Stimulated activated naive B cell treated with anti-CD40 and anti-IgM and Interleukin-4, amounts not matched to agents 10 μg/mL and 1 μg/mL and 100 μg/mL, for 72 hours (primary cell): ENCODE results near the gene RACGAP1.
A peak's percentile ranks its signal among the peaks of the same experiment; 100 is the strongest.
"Not testable (repeated sequence)": the region's sequence is repeated elsewhere in the genome, so short reads cannot be mapped to it uniquely, and the experiment has no call there.

Experiments
- ATAC-seq, 2 donors: fragments of 150-1000 bp; cut with Tn5 transposase; replicated peaks; 2 replicates each; pipeline ENCODE4 v1.10.0; 2021; ENCODE audit warnings: moderate library complexity in 1 of 2
- DNase-seq: peaks from one replicate; pipeline ENCODE4 v3.0.0; 2021
- H3K27ac Mint-ChIP-seq: one replicate; pipeline ENCODE4 v1.8.0; 2022; ENCODE audit warnings: mild to moderate bottlenecking, mixed read lengths
- H3K27me3 Mint-ChIP-seq, 2 donors: one replicate each; pipeline ENCODE4 v1.8.0; 2022; ENCODE audit warnings: mixed read lengths in 2 of 2
- H3K36me3 Mint-ChIP-seq, 2 donors: one replicate each; pipeline ENCODE4 v1.8.0; 2022; ENCODE audit warnings: mixed read lengths in 2 of 2, mild to moderate bottlenecking in 1 of 2
- H3K4me1 Mint-ChIP-seq, 2 donors: one replicate each; pipeline ENCODE4 v1.8.0; 2022; ENCODE audit warnings: mixed read lengths in 2 of 2, mild to moderate bottlenecking in 1 of 2
- H3K4me3 Mint-ChIP-seq, 2 donors: one replicate each; pipeline ENCODE4 v1.8.0; 2022; ENCODE audit warnings: mild to moderate bottlenecking in 2 of 2, mixed read lengths in 2 of 2, moderate library complexity in 1 of 2
- H3K9me3 Mint-ChIP-seq, 2 donors: one replicate each; pipeline ENCODE4 v1.8.0; 2022; ENCODE audit warnings: mixed read lengths in 2 of 2, mild to moderate bottlenecking in 1 of 2

The RACGAP1 gene

DNA sequence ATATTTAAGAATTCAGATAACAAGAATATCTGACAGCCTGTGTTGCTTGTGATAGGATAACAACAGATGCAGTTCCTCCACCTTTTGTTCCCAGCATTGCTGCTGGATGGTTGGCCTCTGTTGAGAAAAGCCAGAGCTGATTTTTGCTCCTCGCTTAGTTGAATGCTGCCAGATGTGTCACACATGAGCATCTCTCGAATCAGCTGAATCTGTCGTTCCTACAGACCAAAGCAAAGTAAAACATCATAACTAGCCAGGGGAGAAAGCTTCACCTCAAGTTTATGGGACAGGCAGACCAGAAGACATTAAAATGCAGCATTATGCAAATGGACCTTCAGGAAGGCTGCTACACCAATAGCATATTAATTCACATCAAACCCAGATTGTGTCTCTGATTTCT lies 20.1 kb downstream of the RACGAP1 start:
- Mint-ChIP-seq H3K4me1 (peaks cover 2 to 6% of the 10 kb centered on the region in 2 donors), H3K9me3 (no peaks in the 10 kb centered on the region), H3K27me3 (no peaks in the 10 kb centered on the region), H3K4me3 (no peak overlapping the region), H3K36me3 (peaks cover 12 to 13% of the 10 kb centered on the region in 2 donors), H3K27ac (no peak overlapping the region)
- no peak for ATAC-seq
- no peak for DNase-seq

DNA sequence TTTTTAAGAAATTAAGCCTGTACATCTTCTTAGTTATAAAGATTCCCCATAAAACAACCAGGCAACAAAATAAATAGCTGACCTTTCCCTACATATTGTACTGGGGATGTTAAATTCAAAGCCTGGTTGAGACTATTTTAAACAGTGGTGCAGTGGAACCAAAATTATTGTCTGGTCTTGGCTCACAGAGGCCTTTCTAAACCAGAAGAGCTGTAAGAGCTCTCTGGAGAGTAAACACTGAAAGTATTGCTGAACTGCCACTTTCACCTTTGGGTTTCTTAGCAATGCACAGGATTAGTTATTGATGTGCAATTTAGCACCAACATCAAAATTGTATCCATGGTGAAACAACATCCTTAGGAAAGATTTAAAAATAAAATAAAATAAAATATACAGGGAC lies 20.6 kb downstream of the RACGAP1 start:
- peaks cover 2 to 6% of the 10 kb centered on the region in 2 donors for H3K4me1 Mint-ChIP-seq

DNA sequence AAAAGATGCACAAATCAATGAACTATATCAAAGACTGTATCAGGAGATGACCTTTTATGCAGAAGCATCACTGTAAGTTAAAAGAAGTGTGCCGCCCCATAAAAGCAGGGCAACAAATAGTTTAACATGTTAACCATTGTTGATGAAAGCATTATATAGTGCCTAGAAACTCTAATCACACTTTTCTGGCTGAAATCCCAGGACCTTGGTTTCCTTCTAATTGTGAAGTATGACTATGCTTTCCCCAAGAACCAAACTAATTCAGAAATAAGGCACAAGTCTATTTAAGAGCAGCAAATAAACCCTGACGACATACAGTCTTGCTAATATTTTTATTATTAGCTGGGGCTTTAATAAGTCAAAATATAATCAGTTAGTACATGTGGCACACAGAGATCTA lies 21.7 kb downstream of the RACGAP1 start:
- no peak for DNase-seq
- H3K27ac Mint-ChIP-seq = no peak overlapping the region
- H3K9me3 Mint-ChIP-seq = no peaks in the 10 kb centered on the region
- peaks cover 2 to 6% of the 10 kb centered on the region in 2 donors for H3K4me1 Mint-ChIP-seq
- H3K4me3 Mint-ChIP-seq = no peak overlapping the region
- no peak for ATAC-seq
- H3K36me3 Mint-ChIP-seq = peaks cover 10% of the 10 kb centered on the region in 2 donors
- H3K27me3 Mint-ChIP-seq = no peaks in the 10 kb centered on the region

More for the DNA sequence above, 20.6 kb downstream of the RACGAP1 start:
- DNase-seq (no peak), ATAC-seq (no peak)
- peaks cover 11 to 12% of the 10 kb centered on the region in 2 donors for H3K36me3 Mint-ChIP-seq
- no peak overlapping the region for H3K27ac Mint-ChIP-seq
- no peak overlapping the region for H3K4me3 Mint-ChIP-seq
- H3K27me3 Mint-ChIP-seq = no peaks in the 10 kb centered on the region
- no peaks in the 10 kb centered on the region for H3K9me3 Mint-ChIP-seq

DNA sequence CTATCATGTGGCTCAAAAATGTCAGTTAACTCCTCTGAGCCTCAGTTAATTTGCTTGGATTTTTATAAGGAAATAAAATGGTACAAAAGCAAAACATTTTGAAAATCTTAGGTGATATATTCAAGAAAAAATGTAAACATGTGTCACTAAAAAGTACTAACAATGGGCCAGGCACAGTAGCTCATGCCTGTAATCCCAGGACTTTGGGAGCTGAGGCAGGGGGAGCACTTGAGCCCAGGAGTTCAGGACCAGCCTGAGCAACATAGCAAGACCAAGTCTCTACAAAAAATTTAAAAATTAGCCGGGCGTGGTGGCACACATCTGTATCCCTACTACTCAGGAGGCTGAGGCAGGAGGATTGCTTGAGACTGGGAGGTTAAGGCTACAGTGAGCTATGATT lies 26.8 kb downstream of the RACGAP1 start:
- no peak overlapping the region for H3K4me3 Mint-ChIP-seq
- H3K36me3 Mint-ChIP-seq = peaks cover 32 to 33% of the 10 kb centered on the region in 2 donors
- no peak overlapping the region for H3K27ac Mint-ChIP-seq
- no peaks in the 10 kb centered on the region for H3K9me3 Mint-ChIP-seq
- H3K4me1 Mint-ChIP-seq = no peaks in the 10 kb centered on the region
- no peak for ATAC-seq
- no peaks in the 10 kb centered on the region for H3K27me3 Mint-ChIP-seq
- no peak for DNase-seq

DNA sequence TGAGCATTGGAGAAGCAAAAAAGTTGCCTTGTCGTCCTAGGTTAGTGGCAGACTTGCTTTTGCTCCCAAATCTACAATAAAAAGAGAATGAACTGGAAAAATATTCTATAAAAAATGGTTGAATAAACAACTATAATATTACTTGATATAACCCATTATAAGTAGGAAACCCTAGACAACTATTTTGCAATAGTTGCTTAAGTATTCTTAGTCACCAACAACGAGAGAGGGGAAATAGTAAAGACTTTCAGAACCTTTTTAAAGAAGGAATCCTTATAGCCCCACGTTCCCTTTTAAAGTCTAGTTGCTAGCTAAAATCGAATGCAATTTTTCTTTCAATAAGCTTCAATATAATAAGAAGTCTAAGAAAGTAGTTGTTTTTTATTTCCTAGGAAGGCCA lies 35.0 kb downstream of the RACGAP1 start:
- no peak for DNase-seq
- no peak for ATAC-seq
- H3K36me3 Mint-ChIP-seq = peaks cover 34 to 48% of the 10 kb centered on the region in 2 donors
- H3K9me3 Mint-ChIP-seq = peaks cover 2 to 4% of the 10 kb centered on the region in 2 donors
- no peak overlapping the region for H3K4me3 Mint-ChIP-seq
- H3K4me1 Mint-ChIP-seq = peaks cover 2 to 12% of the 10 kb centered on the region in 2 donors
- no peaks in the 10 kb centered on the region for H3K27me3 Mint-ChIP-seq
- no peak overlapping the region for H3K27ac Mint-ChIP-seq

DNA sequence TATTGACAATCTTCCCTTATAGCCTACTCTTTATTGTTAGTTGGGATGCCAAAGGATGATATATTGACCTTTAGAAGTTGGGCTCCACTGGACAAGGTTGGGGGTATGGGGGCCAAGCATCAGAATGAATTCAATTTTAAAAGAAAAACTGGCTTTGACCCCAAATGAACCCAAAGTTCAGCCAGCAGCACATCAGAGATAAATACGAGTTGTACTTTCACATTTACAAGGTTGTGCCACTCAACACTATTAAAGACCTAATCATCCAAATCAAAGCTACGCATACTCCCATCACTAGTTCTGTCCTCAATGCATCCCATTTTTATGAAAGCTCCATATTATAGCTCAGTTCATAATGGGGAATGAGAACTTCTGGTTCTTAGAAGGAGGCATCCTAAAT lies 35.9 kb downstream of the RACGAP1 start:
- H3K27ac Mint-ChIP-seq = not testable (repeated sequence)
- Mint-ChIP-seq H3K4me1 (peaks cover 3 to 15% of the 10 kb centered on the region in 2 donors), H3K36me3 (peaks cover 27 to 41% of the 10 kb centered on the region in 2 donors)

DNA sequence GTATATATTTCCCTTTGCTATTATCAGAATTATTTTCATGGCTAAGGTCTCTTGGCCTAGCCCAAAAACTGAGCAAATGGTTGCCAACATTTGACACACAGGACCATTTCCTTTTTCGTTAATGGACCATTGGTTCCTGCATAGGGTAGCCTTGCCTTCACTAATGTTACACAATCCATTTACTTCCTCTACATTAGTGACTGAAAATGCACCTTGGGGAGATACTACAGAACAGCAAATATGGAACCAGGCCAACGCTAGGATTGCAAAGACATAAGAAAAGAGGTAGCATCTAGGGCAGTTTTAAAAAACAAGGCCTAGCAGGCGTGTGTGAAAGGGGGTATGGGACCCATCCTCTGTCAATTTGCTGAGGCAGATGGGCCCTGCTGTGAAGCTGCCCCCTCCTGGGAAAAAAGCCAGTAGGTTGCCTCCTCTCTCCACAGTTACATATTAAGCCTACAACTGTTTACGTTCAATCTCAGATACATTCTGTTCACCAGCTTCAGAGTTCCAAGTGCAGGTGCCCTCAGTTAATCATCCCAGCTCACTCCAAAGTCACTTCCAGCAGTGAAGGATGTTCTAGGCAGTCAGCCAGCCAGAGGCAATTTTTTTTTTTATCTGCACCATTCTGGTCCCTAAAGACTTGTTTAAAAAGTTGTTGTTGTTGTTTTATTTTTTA lies 37.5 kb downstream of the RACGAP1 start:
- DNase-seq = no peak
- no peak overlapping the region for H3K27ac Mint-ChIP-seq
- no peaks in the 10 kb centered on the region for H3K27me3 Mint-ChIP-seq
- no peak overlapping the region for H3K4me3 Mint-ChIP-seq
- peaks cover 3 to 15% of the 10 kb centered on the region in 2 donors for H3K4me1 Mint-ChIP-seq
- no peak for ATAC-seq
- H3K9me3 Mint-ChIP-seq = peaks cover 2 to 4% of the 10 kb centered on the region in 2 donors
- H3K36me3 Mint-ChIP-seq = peaks cover 17 to 31% of the 10 kb centered on the region in 2 donors

More for the DNA sequence above, 35.9 kb downstream of the RACGAP1 start:
- H3K4me3 Mint-ChIP-seq, ATAC-seq, H3K27me3 Mint-ChIP-seq, DNase-seq, H3K9me3 Mint-ChIP-seq: not testable (repeated sequence)

DNA sequence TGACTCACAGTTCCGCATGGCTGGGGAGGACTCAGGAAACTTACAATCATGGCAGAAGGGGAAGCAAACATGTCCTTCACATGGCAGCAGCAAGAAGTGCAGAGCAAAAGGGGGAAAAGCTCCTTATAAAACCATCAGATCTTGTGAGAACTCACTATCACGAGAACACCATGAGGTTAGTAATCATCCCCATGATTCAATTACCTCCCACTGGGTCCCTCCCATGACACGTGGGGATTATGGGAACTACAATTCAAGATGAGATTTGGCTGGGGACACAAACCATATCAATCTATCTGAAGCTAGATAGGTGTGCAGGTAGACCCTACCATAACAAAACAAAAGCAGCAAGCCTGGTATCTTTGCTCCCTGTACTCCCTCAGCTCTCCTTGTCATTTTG lies 38.8 kb downstream of the RACGAP1 start:
- ATAC-seq, H3K9me3 Mint-ChIP-seq, H3K27me3 Mint-ChIP-seq, H3K4me3 Mint-ChIP-seq, H3K27ac Mint-ChIP-seq, DNase-seq: not testable (repeated sequence)
- Mint-ChIP-seq H3K4me1 (peaks cover 3 to 15% of the 10 kb centered on the region in 2 donors), H3K36me3 (peaks cover 17 to 22% of the 10 kb centered on the region in 2 donors)

DNA sequence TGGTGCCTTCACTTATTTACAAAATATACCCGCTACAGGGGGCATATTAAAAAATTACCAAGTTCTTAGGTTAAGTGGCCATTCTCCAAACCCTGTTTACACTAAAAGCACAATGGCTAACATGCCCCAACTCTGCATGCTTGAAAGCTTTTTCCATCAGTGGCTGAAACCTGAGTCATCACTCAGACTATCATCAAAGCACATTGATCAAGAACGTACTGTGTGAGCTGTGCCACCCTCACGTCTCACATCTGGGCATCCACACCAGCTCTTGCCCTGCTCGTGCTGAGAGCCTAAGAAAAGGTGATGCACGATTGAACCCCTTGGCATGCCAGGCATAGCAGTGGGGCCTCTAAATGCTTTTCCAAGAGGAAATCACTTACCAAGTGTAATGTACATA lies 39.3 kb downstream of the RACGAP1 start:
- Mint-ChIP-seq H3K27me3 (no peaks in the 10 kb centered on the region), H3K27ac (no peak overlapping the region), H3K9me3 (peaks cover 2 to 4% of the 10 kb centered on the region in 2 donors), H3K4me1 (peaks cover 3 to 15% of the 10 kb centered on the region in 2 donors), H3K4me3 (no peak overlapping the region), H3K36me3 (peaks cover 17 to 22% of the 10 kb centered on the region in 2 donors)
- DNase-seq (no peak), ATAC-seq (peak; percentile 65 to 68)

DNA sequence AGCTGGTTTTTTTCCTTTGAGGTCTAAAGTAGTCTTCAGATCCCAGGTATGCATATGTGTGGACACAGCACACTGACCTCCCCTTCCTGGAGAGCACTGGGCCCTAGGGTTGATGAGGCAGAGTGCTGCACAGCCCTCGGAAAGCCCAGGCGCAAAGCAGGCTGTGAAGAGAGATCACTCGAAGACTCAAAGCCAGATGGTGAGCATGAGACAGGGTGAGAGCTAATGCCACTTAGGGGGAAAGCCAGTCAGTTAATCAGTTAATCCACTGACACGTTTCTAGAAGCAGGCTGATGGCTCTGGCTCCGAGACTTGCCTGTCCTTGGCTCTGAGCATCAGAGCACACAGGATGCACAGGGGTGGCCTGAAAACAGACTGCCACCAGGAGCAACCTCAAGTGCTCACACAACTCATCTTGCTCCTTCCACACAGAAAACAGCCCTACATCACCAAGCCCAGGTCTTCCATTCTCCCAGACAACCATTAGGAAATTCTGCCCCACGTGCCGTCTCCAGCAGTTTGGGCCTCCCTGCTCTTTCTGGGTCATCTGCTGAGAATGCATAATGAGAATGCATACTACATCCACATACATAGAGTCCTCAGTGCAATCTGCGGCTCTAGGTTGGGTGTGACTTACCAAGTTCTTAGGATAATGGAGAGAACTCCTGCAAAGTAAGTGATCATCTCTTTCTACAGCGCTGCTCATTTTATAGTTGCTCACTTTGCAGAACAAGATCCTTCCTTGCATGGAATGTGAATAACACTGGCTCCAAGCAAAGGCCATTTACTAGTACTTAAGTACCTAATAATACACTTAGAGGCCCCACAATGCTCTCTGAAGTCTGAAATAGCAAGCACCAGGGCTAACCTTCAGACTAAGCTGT lies 40.6 kb downstream of the RACGAP1 start:
- Mint-ChIP-seq H3K4me1 (peaks cover 3 to 15% of the 10 kb centered on the region in 2 donors), H3K36me3 (peaks cover 13 to 19% of the 10 kb centered on the region in 2 donors), H3K27ac (no peak overlapping the region), H3K27me3 (no peaks in the 10 kb centered on the region), H3K4me3 (no peak overlapping the region), H3K9me3 (peaks cover 2 to 4% of the 10 kb centered on the region in 2 donors)
- no peak for DNase-seq
- ATAC-seq = no peak

DNA sequence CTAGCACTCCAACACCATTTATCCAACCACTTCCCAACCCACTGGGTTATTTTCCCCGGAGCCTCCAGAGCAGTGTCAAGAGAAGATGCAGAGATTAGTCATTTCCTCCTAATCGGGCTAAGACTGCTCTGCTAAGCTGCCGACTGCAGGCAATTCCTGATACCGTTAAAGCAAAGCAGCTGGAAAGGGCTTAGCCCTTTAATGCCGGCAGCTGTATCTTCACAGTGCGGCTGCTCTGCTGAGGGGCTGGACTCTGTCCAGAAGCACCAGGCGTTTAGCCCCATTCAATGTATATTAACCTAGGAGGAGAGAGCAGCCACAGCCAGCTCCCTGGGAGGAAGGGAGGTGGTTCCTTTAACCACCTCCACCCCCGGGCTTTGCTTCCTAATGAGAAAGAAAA lies 41.4 kb downstream of the RACGAP1 start:
- peaks cover 8 to 14% of the 10 kb centered on the region in 2 donors for H3K36me3 Mint-ChIP-seq
- DNase-seq (no peak), ATAC-seq (no peak)
- peaks cover 2 to 4% of the 10 kb centered on the region in 2 donors for H3K9me3 Mint-ChIP-seq
- no peak overlapping the region for H3K27ac Mint-ChIP-seq
- no peak overlapping the region for H3K4me3 Mint-ChIP-seq
- peaks cover 3 to 15% of the 10 kb centered on the region in 2 donors for H3K4me1 Mint-ChIP-seq
- no peaks in the 10 kb centered on the region for H3K27me3 Mint-ChIP-seq

DNA sequence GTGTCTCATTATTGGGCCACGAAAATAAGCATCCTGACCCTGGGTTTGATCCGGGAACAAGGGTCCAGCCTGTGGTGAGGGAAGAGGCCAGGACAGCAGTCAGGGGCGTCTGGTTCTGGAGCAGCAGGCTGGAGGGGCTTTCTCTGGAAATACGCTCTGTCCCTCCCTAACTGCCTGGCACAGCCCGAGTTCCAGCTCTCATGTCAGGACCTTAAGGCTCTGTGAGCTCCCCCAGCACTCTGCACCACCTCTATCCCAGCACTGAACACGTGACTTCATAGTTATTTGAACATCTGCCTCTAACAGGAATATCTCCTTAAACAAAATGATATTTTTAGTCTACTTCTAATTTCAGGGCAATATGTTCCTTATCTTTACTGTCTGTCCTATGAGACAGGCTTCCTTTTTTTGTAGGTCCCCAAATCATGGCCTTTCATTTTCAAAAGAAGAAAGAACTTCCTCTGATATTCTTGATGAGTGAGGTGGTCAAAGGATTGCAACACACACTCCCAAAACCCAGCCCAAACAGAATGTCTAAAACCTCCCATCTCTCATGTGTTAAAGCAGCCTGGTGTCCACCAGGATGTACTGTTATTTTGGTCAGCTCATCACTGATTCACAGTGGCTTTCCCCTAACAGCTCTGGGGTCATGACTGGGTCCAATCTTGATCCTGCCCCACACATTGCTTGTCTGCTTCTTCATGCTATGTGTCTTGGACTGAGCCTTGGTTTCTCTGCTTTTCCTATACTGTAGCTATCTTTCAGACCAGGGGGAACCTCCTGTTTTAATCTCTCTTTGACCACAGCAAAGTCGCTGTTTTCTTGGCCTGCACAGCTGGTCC lies 42.8 kb downstream of the RACGAP1 start:
- Mint-ChIP-seq H3K27ac (peak overlapping the region; percentile 22), H3K9me3 (peaks cover 2 to 4% of the 10 kb centered on the region in 2 donors), H3K4me3 (no peak overlapping the region), H3K4me1 (peaks cover 3 to 15% of the 10 kb centered on the region in 2 donors), H3K27me3 (no peaks in the 10 kb centered on the region), H3K36me3 (peaks cover 6 to 10% of the 10 kb centered on the region in 2 donors)
- DNase-seq = no peak
- ATAC-seq = no peak

DNA sequence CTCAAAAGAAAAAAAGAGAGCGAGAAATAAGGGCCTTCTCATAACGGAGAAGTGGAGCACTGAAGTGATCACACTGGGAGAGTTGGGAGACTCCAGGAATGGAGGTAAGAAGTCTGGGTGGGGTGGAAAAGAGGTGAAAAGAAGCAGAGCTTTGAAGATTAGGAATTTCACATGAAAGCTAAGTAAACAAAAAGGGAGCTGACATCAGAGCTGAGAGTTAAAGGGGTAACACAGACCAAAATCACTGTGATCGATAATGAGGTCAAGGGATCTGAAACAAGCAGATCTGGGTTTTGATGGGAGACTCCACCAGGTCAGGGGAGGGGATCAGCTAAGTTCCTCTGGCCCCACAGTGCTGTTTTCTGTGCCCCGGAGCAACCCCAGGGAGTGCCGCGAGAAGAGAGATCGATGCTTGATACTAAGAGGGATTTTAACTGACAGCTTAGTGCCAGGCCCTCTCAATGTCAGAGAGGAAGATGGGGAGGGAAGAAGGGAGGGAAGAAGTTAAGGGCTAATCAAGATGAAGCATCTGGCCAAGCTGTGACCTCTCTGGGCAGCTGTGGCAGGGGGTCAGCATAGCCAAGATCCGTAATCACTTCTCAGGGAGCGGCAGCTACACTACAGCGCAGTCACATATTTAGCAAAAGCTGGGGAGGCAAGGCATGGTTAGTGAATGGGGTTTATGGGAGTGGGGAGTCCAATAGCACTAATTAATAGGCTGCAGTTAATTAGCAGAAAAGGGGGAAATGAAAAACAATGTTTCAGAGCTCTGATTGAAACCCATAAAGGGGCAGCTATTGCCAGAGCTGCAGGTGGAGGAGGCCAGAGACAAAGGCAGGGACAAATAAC lies 44.6 kb downstream of the RACGAP1 start:
- no peaks in the 10 kb centered on the region for H3K9me3 Mint-ChIP-seq
- peaks cover 3 to 7% of the 10 kb centered on the region in 2 donors for H3K4me1 Mint-ChIP-seq
- ATAC-seq = no peak
- H3K27ac Mint-ChIP-seq = no peak overlapping the region
- no peak overlapping the region for H3K4me3 Mint-ChIP-seq
- no peak for DNase-seq
- H3K27me3 Mint-ChIP-seq = no peaks in the 10 kb centered on the region
- H3K36me3 Mint-ChIP-seq = peaks cover 0 to 1% of the 10 kb centered on the region in 2 donors
